ENCODE results near the gene AGO3.

The AGO3 gene

GRCh38 chr1:36068866-36069265, 138.0 kb downstream of the AGO3 start (continued):
- TF ChIP-seq PATZ1 (CRISPR knock-in tag; IDR thresholded peaks at IDR 0.05; ENCODE audit: borderline replicate concordance) (no peak), ISL1 (CRISPR knock-in tag; IDR thresholded peaks at IDR 0.05) (no peak)

GRCh38 chr1:36070349-36070748, 139.4 kb downstream of the AGO3 start:
- no peak for ATAC-seq
- TF ChIP-seq TCF4 (CRISPR knock-in tag; IDR thresholded peaks at IDR 0.05; ENCODE audit: borderline replicate concordance), result no peak
- no peak for TF ChIP-seq ISL1 (CRISPR knock-in tag; IDR thresholded peaks at IDR 0.05)
- no peak for TF ChIP-seq OSR1 (CRISPR knock-in tag; IDR thresholded peaks at IDR 0.05)
- no peak for TF ChIP-seq RARB (CRISPR knock-in tag; IDR thresholded peaks at IDR 0.05)

GRCh38 chr1:36076979-36077573, 146.2 kb downstream of the AGO3 start:
- no peak for ATAC-seq
- TF ChIP-seq CSDC2 (CRISPR knock-in tag; IDR thresholded peaks at IDR 0.05) (no peak), PATZ1 (CRISPR knock-in tag; IDR thresholded peaks at IDR 0.05; ENCODE audit: borderline replicate concordance) (no peak), ZNF8 (CRISPR knock-in tag; IDR thresholded peaks at IDR 0.05) (no peak), ISL1 (CRISPR knock-in tag; IDR thresholded peaks at IDR 0.05) (no peak), GLIS3 (CRISPR knock-in tag; IDR thresholded peaks at IDR 0.05) (no peak), TOX (CRISPR knock-in tag; IDR thresholded peaks at IDR 0.05; ENCODE audit: borderline replicate concordance) (no peak), ESRRG (CRISPR knock-in tag; IDR thresholded peaks at IDR 0.05) (no peak), PPARA (CRISPR knock-in tag; IDR thresholded peaks at IDR 0.05; ENCODE audit: borderline replicate concordance) (no peak), CREB5 (CRISPR knock-in tag; IDR thresholded peaks at IDR 0.05; ENCODE audit: low read depth) (no peak), SNAI2 (CRISPR knock-in tag; IDR thresholded peaks at IDR 0.05) (no peak), OSR1 (CRISPR knock-in tag; IDR thresholded peaks at IDR 0.05) (no peak), ZFP3 (CRISPR knock-in tag; IDR thresholded peaks at IDR 0.05) (no peak), CSRNP3 (CRISPR knock-in tag; IDR thresholded peaks at IDR 0.05) (no peak), ZNF70 (CRISPR knock-in tag; IDR thresholded peaks at IDR 0.05) (no peak), BACH2 (CRISPR knock-in tag; IDR thresholded peaks at IDR 0.05; ENCODE audit: borderline replicate concordance) (no peak), ZC3H10 (CRISPR knock-in tag; IDR thresholded peaks at IDR 0.05) (no peak)

- TF ChIP-seq ESRRG (CRISPR knock-in tag; IDR thresholded peaks at IDR 0.05), result no peak
- TF ChIP-seq CREB5 (CRISPR knock-in tag; IDR thresholded peaks at IDR 0.05; ENCODE audit: low read depth), result no peak
- no peak for TF ChIP-seq TSHZ2 (CRISPR knock-in tag; IDR thresholded peaks at IDR 0.05)
- no peak for TF ChIP-seq ZFP30 (CRISPR knock-in tag; IDR thresholded peaks at IDR 0.05)
- no peak for TF ChIP-seq CSRNP3 (CRISPR knock-in tag; IDR thresholded peaks at IDR 0.05)
- no peak for TF ChIP-seq ISL1 (CRISPR knock-in tag; IDR thresholded peaks at IDR 0.05)
- TF ChIP-seq CSDC2 (CRISPR knock-in tag; IDR thresholded peaks at IDR 0.05), result no peak
- no peak for TF ChIP-seq RARB (CRISPR knock-in tag; IDR thresholded peaks at IDR 0.05)
- ATAC-seq, result no peak
Measured at GRCh38 chr1:36080236-36080635, 149.3 kb downstream of the AGO3 start.

Measured in SK-N-SH treated with all-trans-retinoic acid at 6 μM for 48 hours (cell line).